Suprapubic skin (tissue), 3 donors: ENCODE measurements around the gene DDX5.

Source experiments
- EP300 ChIP-seq: sonication (generic); formaldehyde crosslinking; IDR thresholded peaks from one replicate; pipeline ENCODE4 v1.6.1; 2017; ENCODE audit warnings: antibody characterized with exemption
- TF ChIP-seq, protein P1 (sequence below), 2 donors: fragments of 200-600 bp in 1 of 2; fragments of 450-650 bp in 1 of 2; sonication (generic) in 1 of 2; IDR thresholded peaks; one replicate each; pipeline ENCODE4 v1.5.1; 2016 to 2019; ENCODE audit warnings: antibody characterized with exemption in 2 of 2, mild to moderate bottlenecking in 1 of 2, moderate library complexity in 1 of 2

DNA sequence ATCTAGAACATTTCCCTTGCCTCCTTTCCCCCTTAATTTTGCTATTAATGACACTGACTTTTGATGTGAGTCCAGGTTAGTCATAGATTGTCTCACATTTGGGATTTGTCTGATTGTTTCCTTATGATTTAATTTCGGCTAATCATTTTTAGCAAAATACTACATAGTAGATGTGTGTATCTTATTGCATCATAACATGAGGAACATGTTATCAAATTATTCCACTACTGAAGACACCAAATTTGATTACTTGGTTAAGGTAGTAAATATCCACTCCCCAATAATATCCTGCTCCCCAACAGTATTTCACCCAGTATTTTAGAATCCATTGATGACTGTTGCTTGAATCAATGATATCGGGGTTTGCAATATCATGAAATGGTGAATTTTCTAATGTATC, 12.0 kb downstream of the DDX5 start:
- TF ChIP-seq, protein P1, sequence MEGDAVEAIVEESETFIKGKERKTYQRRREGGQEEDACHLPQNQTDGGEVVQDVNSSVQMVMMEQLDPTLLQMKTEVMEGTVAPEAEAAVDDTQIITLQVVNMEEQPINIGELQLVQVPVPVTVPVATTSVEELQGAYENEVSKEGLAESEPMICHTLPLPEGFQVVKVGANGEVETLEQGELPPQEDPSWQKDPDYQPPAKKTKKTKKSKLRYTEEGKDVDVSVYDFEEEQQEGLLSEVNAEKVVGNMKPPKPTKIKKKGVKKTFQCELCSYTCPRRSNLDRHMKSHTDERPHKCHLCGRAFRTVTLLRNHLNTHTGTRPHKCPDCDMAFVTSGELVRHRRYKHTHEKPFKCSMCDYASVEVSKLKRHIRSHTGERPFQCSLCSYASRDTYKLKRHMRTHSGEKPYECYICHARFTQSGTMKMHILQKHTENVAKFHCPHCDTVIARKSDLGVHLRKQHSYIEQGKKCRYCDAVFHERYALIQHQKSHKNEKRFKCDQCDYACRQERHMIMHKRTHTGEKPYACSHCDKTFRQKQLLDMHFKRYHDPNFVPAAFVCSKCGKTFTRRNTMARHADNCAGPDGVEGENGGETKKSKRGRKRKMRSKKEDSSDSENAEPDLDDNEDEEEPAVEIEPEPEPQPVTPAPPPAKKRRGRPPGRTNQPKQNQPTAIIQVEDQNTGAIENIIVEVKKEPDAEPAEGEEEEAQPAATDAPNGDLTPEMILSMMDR (IDR thresholded peaks at IDR 0.05): no peak
- TF ChIP-seq EP300: no peak
